WTC11 (cell line): ENCODE results near the gene AURKAIP1.

Experiments used
- ATF6 ChIP-seq: sonication (generic); formaldehyde crosslinking; IDR thresholded peaks from 2 replicates; pipeline ENCODE4 v1.8.1; 2023; ENCODE audit warnings: mild to moderate bottlenecking, missing genetic modification reagents
- CTCF ChIP-seq: fragments of 200-600 bp; IDR thresholded peaks from 2 replicates; pipeline ENCODE4 v1.8.0; 2022; ENCODE audit warnings: antibody characterized with exemption
- ERG ChIP-seq: fragments of 250-450 bp; sonication (Bioruptor Pico); IDR thresholded peaks from 2 replicates; pipeline ENCODE4 v1.8.0; 2021; ENCODE audit warnings: mild to moderate bottlenecking
- FOXP4 ChIP-seq: sonication (generic); formaldehyde crosslinking; IDR thresholded peaks from 2 replicates; pipeline ENCODE4 v1.8.0; 2022; ENCODE audit warnings: mild to moderate bottlenecking, missing genetic modification reagents
- HMGXB4 ChIP-seq: sonication (generic); formaldehyde crosslinking; IDR thresholded peaks from 2 replicates; pipeline ENCODE4 v1.8.1; 2023; ENCODE audit warnings: mild to moderate bottlenecking, moderate library complexity, missing genetic modification reagents
- NFE2L1 ChIP-seq: sonication (generic); formaldehyde crosslinking; IDR thresholded peaks from 2 replicates; pipeline ENCODE4 v1.8.1; 2023; ENCODE audit warnings: missing genetic modification reagents
- SP1 ChIP-seq: sonication (generic); formaldehyde crosslinking; conservative IDR thresholded peaks from 2 replicates; pipeline ENCODE4 v1.8.1; 2022; ENCODE audit warnings: missing genetic modification reagents
- TP53 ChIP-seq: sonication (generic); formaldehyde crosslinking; IDR thresholded peaks from 2 replicates; pipeline ENCODE4 v1.8.1; 2023; ENCODE audit warnings: mild to moderate bottlenecking, missing genetic modification reagents
- USF2 ChIP-seq: sonication (generic); formaldehyde crosslinking; IDR thresholded peaks from 2 replicates; pipeline ENCODE4 v1.8.1; 2023; ENCODE audit warnings: mild to moderate bottlenecking, missing genetic modification reagents, moderate library complexity
- ZNF121 ChIP-seq: sonication (generic); formaldehyde crosslinking; IDR thresholded peaks from 2 replicates; pipeline ENCODE4 v1.8.0; 2023; ENCODE audit warnings: missing genetic modification reagents

- TF ChIP-seq NFE2L1 (CRISPR knock-in tag), result no peak
- TF ChIP-seq CTCF, result no peak
- no peak for TF ChIP-seq ZNF121
- no peak for TF ChIP-seq FOXP4
- no peak for TF ChIP-seq TP53 (CRISPR knock-in tag)
- TF ChIP-seq HMGXB4 (CRISPR knock-in tag), result no peak
- TF ChIP-seq USF2 (CRISPR knock-in tag), result no peak
- no peak for TF ChIP-seq ATF6 (CRISPR knock-in tag)
- TF ChIP-seq SP1 (CRISPR knock-in tag), result no peak
- TF ChIP-seq ERG (CRISPR knock-in tag), result no peak
These were observed 16.2 kb upstream of the AURKAIP1 start for GRCh38 chr1:1391225-1391624.
